Liver (tissue), 3 donors: ENCODE data around the gene CYP2R1.

ENCODE experiments used
- ATF3 ChIP-seq: IDR thresholded peaks from 2 replicates; pipeline ENCODE4 v1.6.1; 2016; ENCODE audit warnings: antibody characterized with exemption
- CTCF ChIP-seq: fragments of 150-350 bp; IDR thresholded peaks from 2 replicates; pipeline ENCODE4 v1.5.1; 2017; ENCODE audit warnings: improper control_type of control experiment, low read depth, low read length; ENCODE audit not compliant: missing input control
- EGR1 ChIP-seq, 2 donors: IDR thresholded peaks; 2 replicates each; pipeline ENCODE4 v1.6.1; 2016 to 2018; ENCODE audit warnings: antibody characterized with exemption in 2 of 2, low read depth in 2 of 2
- FOXA1 ChIP-seq: IDR thresholded peaks from 2 replicates; pipeline ENCODE4 v1.6.1; 2016; ENCODE audit warnings: antibody characterized with exemption
- GABPA ChIP-seq, 2 donors: IDR thresholded peaks in 1 of 2; conservative IDR thresholded peaks in 1 of 2; 2 replicates each; pipeline ENCODE4 v1.6.1; 2016; ENCODE audit warnings: antibody characterized with exemption in 2 of 2, mild to moderate bottlenecking in 1 of 2, moderate library complexity in 1 of 2
- JUND ChIP-seq, 2 donors: IDR thresholded peaks; 2 replicates each; pipeline ENCODE4 v1.6.1; 2016; ENCODE audit warnings: antibody characterized with exemption in 2 of 2
- NR2F2 ChIP-seq: IDR thresholded peaks from 2 replicates; pipeline ENCODE4 v1.6.1; 2016; ENCODE audit warnings: antibody characterized with exemption
- RAD21 ChIP-seq, 2 donors: IDR thresholded peaks; 2 replicates each; pipeline ENCODE4 v1.6.1; 2016; ENCODE audit warnings: antibody characterized with exemption in 2 of 2, mild to moderate bottlenecking in 2 of 2
- REST ChIP-seq: IDR thresholded peaks from 2 replicates; pipeline ENCODE4 v1.6.1; 2016; ENCODE audit warnings: antibody characterized with exemption, mild to moderate bottlenecking
- TAF1 ChIP-seq: conservative IDR thresholded peaks from 2 replicates; pipeline ENCODE4 v1.6.1; 2016; ENCODE audit warnings: antibody characterized with exemption, mild to moderate bottlenecking
- ZBTB33 ChIP-seq: IDR thresholded peaks from 2 replicates; pipeline ENCODE4 v1.6.1; 2016; ENCODE audit warnings: antibody characterized with exemption
- TF ChIP-seq, protein P1 (sequence below): IDR thresholded peaks from 2 replicates; pipeline ENCODE4 v1.6.1; 2016; ENCODE audit warnings: antibody characterized with exemption
- donor health status: healthy.
- donor health status: healthy.

DNA sequence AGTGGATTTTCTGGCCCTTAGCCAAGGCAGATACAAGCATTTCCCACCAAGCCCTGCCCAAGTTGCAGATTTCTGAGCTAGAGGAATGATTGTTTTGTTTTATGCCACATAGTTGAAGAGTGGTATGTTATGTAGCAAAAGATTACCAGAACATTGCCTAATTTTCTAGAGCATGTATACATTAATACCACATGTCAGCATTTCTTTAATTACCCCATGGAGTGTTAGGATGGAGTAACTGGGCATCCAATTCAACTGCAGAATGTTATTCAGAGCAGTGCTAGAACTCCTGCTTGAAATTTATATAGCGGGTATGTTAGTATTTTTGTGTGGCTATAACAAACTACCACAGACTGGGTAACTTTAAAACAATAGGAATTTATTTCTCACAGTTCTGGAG lies 24.4 kb upstream of the CYP2R1 start:
- TF ChIP-seq CTCF (no peak), NR2F2 (no peak), ZBTB33 (no peak), EGR1 (IDR thresholded peaks at IDR 0.05; ENCODE audit: low read depth in 2 of 2) (no peak), TAF1 (no peak), RAD21 (IDR thresholded peaks at IDR 0.05) (no peak), JUND (IDR thresholded peaks at IDR 0.05) (no peak), GABPA (IDR thresholded peaks at IDR 0.05 in 1 of 2, conservative IDR thresholded peaks at IDR 0.05 in 1 of 2) (no peak), REST (no peak), FOXA1 (no peak), ATF3 (no peak)
- TF ChIP-seq, protein P1, sequence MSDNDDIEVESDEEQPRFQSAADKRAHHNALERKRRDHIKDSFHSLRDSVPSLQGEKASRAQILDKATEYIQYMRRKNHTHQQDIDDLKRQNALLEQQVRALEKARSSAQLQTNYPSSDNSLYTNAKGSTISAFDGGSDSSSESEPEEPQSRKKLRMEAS = no peak
